Measurements from ENCODE around the gene ACACB. TPM values are rescaled to one million over a fixed set of nuclear protein-coding genes. Genes with fewer than 3 reads are reported as not detected.
A peak's percentile ranks its signal among the peaks of the same experiment; 100 is the strongest.

ACACB gene
- total RNA-seq, 1 donor from 2014 or later = 130 TPM

DNA sequence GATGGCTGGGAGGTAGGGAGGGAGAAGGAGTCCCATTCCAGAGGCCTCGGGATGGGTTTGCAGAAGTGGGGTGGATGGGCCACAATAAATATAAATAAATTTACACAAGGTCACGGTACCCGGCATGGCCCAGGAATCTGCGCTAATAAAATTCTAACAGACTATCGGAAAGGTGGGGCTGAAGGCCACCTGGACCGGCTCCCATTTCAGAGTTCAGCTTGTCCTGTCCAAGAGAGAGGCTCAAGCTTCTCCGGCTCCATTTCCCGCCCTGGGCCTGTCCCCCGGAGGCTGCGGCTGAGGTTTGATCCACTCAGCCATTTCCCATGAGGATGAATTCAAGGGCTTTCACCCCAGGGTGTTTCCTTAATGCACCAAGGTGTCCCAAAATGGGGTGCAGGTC is 162.5 kb downstream of the ACACB start:
- Histone ChIP-seq H3K9me3 (no peaks in the 10 kb centered on the region), H3K27me3 (no peaks in the 10 kb centered on the region), H3K4me1 (peaks cover 8% of the 10 kb centered on the region), H3K4me3 (no peak overlapping the region), H3K27ac (peak overlapping the region; percentile 63), H3K36me3 (no peaks in the 10 kb centered on the region)
- intact Hi-C loops (cut with DNase I) = no loop called here
- TF ChIP-seq POLR2AphosphoS5 (IDR thresholded peaks at IDR 0.05; ENCODE audit: insufficient read depth in 1 of 2, low read depth in 1 of 2) (no peak), POLR2A (IDR thresholded peaks at IDR 0.05) (no peak)
- TF ChIP-seq, protein P1, sequence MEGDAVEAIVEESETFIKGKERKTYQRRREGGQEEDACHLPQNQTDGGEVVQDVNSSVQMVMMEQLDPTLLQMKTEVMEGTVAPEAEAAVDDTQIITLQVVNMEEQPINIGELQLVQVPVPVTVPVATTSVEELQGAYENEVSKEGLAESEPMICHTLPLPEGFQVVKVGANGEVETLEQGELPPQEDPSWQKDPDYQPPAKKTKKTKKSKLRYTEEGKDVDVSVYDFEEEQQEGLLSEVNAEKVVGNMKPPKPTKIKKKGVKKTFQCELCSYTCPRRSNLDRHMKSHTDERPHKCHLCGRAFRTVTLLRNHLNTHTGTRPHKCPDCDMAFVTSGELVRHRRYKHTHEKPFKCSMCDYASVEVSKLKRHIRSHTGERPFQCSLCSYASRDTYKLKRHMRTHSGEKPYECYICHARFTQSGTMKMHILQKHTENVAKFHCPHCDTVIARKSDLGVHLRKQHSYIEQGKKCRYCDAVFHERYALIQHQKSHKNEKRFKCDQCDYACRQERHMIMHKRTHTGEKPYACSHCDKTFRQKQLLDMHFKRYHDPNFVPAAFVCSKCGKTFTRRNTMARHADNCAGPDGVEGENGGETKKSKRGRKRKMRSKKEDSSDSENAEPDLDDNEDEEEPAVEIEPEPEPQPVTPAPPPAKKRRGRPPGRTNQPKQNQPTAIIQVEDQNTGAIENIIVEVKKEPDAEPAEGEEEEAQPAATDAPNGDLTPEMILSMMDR (IDR thresholded peaks at IDR 0.05) = no peak
- DNase-seq (ENCODE audit: extremely low spot score in 2 of 2) = no peak

DNA sequence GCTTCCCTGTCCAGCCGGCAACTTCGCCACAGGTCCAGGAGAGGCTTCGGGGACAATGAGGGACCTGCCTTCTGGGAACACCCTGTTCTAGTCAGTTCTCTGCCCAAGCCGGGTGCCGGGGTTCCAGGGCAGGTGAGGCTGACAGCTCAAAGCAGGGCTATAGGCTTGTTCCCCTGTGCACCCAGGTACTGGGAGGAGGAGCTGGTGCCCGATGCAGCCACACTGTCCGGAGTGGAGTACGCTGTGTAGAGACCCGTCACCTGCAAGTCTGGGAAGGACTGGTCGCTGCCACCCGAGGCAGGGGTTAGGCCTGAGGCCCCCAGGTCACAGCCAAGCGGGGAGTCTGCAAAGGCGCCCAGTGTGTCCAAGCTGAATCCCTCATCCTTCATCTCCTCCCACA is 163.1 kb downstream of the ACACB start:
- Histone ChIP-seq H3K4me3 (no peak overlapping the region), H3K36me3 (no peaks in the 10 kb centered on the region), H3K27ac (peak overlapping the region; percentile 26), H3K9me3 (no peaks in the 10 kb centered on the region), H3K4me1 (peaks cover 8% of the 10 kb centered on the region), H3K27me3 (no peaks in the 10 kb centered on the region)
- intact Hi-C loops (cut with DNase I) = no loop called here
- TF ChIP-seq, protein P1 (IDR thresholded peaks at IDR 0.05) = no peak
- TF ChIP-seq POLR2AphosphoS5 (IDR thresholded peaks at IDR 0.05; ENCODE audit: insufficient read depth in 1 of 2, low read depth in 1 of 2) = no peak
- no peak for TF ChIP-seq POLR2A (IDR thresholded peaks at IDR 0.05)
- DNase-seq (ENCODE audit: extremely low spot score in 2 of 2) = no peak

GRCh38 chr12:109281452-109281851 is 165.1 kb downstream of the ACACB start:
- Histone ChIP-seq H3K4me1 (peaks cover 8% of the 10 kb centered on the region), H3K4me3 (no peak overlapping the region), H3K27ac (no peak overlapping the region), H3K9me3 (no peaks in the 10 kb centered on the region), H3K36me3 (no peaks in the 10 kb centered on the region), H3K27me3 (no peaks in the 10 kb centered on the region)
- intact Hi-C loops (cut with DNase I) = no loop called here
- TF ChIP-seq POLR2A (IDR thresholded peaks at IDR 0.05) = no peak
- TF ChIP-seq, protein P1 (IDR thresholded peaks at IDR 0.05) = no peak
- no peak for DNase-seq (ENCODE audit: extremely low spot score in 2 of 2)

- Histone ChIP-seq H3K4me3 (no peak overlapping the region), H3K4me1 (no peaks in the 10 kb centered on the region), H3K9me3 (no peaks in the 10 kb centered on the region), H3K27ac (no peak overlapping the region), H3K27me3 (no peaks in the 10 kb centered on the region), H3K36me3 (no peaks in the 10 kb centered on the region)
- intact Hi-C loops (cut with DNase I) = no loop called here
- TF ChIP-seq POLR2AphosphoS5 (IDR thresholded peaks at IDR 0.05; ENCODE audit: insufficient read depth in 1 of 2, low read depth in 1 of 2) = no peak
- TF ChIP-seq, protein P1 (IDR thresholded peaks at IDR 0.05) = no peak
- no peak for TF ChIP-seq POLR2A (IDR thresholded peaks at IDR 0.05)
- DNase-seq (ENCODE audit: extremely low spot score in 2 of 2) = no peak
These were observed 168.0 kb downstream of the ACACB start for GRCh38 chr12:109284392-109284791.

DNA sequence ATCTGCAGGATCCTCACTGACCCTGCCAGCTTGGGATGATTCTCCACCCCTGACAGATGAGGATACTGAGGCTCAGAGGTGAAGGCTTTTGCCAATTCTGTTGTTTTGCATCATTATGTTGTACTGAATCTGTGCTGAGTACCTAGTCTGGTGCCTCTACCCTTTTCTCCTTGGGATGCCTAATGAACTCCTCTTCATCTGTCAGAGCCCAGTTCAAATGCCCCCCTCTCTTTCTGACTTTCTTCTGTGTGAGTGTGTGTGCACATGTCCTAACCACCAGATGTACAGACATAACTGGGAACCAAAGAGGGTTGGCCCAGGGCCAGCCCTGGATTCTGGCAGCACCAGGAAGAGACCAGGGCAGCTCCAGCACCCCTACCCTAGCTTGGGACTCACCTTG is 169.9 kb downstream of the ACACB start:
- intact Hi-C loops (cut with DNase I) = no loop called here

More for the DNA sequence above, 169.9 kb downstream of the ACACB start:
- Histone ChIP-seq H3K27me3 (no peaks in the 10 kb centered on the region), H3K4me3 (no peak overlapping the region), H3K4me1 (peaks cover 3% of the 10 kb centered on the region), H3K9me3 (no peaks in the 10 kb centered on the region), H3K27ac (no peak overlapping the region), H3K36me3 (no peaks in the 10 kb centered on the region)
- TF ChIP-seq POLR2A (IDR thresholded peaks at IDR 0.05) = no peak
- TF ChIP-seq POLR2AphosphoS5 (IDR thresholded peaks at IDR 0.05; ENCODE audit: insufficient read depth in 1 of 2, low read depth in 1 of 2) = no peak
- TF ChIP-seq, protein P1 (IDR thresholded peaks at IDR 0.05) = no peak
- DNase-seq (ENCODE audit: extremely low spot score in 2 of 2) = no peak

All from vagina (tissue), 2 donors.